GM18508 (cell line): ENCODE results near the gene KRI1.
"Not testable (repeated sequence)": the region's sequence is repeated elsewhere in the genome, so short reads cannot be mapped to it uniquely, and the experiment has no call there.

Source experiments
- ATAC-seq: cut with Tn5 transposase; IDR thresholded peaks from one replicate; pipeline ENCODE4 v1.9.1; 2021; ENCODE audit warnings: moderate number of reproducible peaks; ENCODE audit not compliant: insufficient read depth, unreplicated experiment

The KRI1 gene

DNA sequence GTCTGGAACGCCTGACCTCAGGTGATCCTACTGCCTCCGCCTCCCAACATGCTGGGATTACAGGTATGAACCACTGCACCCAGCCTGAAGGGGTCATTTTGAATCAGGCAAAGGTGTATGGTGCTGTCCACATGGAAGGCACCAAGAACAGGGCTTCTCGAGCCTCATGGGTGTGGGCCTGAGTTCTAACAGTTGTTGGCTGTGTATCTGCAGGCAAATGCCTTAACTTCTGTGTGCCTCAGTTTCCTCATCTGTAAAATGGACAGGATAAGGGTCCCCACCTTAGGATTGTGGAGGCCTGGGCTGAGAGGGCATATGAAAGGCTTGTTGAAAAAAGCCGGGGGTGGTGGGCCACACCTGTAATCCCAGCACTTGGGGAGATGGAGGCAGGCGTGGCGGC, 12.1 kb upstream of the KRI1 start:
- ATAC-seq, result no peak

GRCh38 chr19:10575011-10575716, 9.4 kb upstream of the KRI1 start:
- no peak for ATAC-seq

- no peak for ATAC-seq
These were observed 8.7 kb upstream of the KRI1 start for GRCh38 chr19:10574462-10574861.

DNA sequence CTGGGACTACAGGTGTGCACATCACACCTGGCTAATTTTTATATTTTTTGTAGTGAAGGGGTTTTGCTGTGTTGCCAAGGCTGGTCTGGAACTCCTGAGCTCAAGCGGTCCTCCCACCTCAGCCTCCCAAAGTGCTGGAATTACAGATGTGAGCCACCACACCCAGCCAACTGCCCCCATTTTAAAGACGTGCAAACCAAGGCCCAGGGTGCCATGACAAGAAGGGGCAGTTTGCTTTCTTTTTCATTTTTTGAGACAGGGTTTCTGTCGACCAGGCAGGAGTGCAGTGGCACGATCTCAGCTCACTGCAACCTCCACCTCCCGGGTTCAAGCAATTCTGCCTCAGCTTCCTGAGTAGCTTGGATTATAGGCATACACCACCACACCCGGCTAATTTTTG, 8.0 kb upstream of the KRI1 start:
- not testable (repeated sequence) for ATAC-seq

GRCh38 chr19:10568826-10569651, 3.2 kb upstream of the KRI1 start, which contains the start of gene CDKN2D:
Gene CDKN2D (minus strand): TSS chr19:10568979. CDS start chr19:10568653, 326 bp downstream.
- ATAC-seq, result peak; percentile 49

DNA sequence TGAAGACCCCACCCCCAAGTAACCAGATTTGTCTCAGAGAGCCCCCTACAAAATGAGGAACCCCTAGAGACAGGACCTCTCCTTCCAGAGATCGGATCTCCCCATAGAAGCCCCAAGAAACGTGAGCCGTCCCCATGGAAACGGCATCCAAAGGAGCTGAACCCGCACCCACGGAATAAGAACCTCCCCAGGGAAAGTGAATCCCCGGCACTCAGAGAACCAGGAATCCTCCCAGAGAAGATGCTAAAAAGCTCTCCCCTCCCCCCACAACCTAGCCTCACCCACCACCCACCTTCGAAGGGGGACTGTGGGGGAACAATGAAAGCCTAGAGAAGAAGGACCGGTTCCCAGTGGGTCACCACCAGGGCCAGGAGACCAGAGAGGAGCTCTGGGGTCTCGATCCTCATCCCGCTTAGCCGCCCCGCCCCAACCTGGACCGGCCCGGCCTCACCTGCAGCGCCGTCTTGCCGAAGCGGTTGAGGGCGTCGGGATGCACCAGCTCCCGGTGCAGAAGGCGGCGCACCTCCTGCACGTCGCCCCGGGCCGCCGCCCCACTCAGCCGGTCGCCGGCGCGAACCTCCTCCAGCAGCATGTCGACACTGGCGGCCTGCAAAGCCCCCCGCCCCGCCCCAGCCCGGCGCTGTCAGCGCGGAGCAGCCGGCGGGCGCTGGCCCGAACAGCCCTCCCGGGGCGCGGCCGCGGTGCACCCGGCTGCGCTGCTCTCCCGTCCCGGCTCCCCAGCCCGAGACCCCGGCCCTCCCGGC, 2.4 kb upstream of the KRI1 start:
- no peak for ATAC-seq

- ATAC-seq, result no peak
These were observed 1.8 kb upstream of the KRI1 start for GRCh38 chr19:10567656-10568055.

- peak; percentile 36 for ATAC-seq
These were observed 1.0 kb upstream of the KRI1 start for GRCh38 chr19:10566658-10567410.

DNA sequence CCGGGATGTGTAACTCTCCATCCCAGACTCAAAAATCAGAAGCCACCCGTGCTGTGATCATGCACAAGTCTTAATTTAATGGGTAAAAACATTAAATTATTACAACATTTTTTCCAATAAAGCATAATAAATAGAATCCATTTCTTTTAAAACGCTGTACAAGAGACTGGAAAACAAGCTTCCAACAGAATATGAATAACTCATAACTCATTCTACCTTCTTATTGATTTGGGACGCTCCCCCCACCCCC, 523 bp upstream of the KRI1 start:
- ATAC-seq, result no peak

DNA sequence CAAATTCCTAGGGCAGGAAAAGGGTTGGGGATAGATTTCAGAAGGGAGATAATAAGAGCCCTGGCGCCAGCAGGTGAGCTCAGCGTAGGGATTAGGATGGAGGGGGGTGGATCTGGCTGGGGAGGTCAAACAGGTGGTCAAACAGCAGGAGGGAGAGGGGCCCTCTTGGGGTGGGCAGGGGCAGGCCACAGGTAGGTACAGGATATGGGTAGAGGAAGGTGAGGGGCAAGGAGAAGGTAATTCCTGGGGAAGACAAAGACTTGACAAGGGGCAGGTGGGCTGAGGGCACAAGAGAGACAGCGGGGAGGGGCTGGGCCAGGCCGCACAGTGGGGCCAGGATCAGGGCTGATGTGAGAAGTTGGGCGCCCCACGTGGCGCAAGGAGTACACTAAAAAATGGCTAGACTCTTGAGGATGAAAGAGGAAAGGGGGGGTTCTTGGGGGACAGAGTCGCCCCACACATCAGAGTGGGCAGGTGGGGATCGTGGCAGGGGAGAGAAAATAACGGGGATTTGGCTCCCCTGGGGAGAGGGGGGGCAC, 713 bp downstream of the KRI1 start:
- no peak for ATAC-seq

DNA sequence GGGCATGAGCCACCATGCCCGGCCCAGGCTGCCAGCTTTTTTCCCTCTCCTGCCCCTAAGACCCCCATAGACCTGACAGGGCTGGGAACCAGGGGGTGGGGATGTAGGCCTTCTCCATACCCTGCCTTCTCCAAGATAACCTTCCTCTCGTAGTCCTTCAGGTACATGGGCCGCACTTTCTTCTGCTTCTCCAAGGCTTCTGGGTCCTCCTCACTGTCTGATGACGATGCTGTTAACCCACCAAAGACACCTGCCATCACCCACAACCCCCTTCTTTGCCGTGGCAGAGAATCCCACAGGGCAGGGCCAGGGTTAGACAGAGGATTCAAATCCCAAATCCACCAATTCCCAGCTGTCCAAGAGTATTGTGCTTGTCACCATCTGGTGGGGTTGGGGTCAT, 3.2 kb downstream of the KRI1 start:
- ATAC-seq, result no peak

DNA sequence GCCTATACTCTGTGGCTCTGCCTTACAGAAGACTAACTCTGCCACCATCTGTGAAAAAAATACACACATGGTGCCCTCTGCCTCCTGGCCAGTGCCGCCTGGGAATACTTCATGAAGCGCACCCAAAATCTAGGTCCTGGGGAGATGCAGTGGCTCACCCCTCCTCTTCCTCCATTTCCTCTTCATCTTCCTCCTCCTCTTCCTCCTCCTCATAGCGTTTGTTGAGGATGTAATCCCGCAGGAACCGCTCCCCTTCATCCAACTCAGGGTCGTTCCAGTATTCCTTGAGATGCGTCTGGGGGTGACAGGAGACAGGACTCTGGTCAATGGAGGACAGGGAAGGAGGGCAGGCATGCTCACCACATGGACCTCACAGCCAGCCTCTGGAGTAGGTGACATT, 5.7 kb downstream of the KRI1 start:
- no peak for ATAC-seq

- ATAC-seq, result no peak
These were observed 8.1 kb downstream of the KRI1 start for GRCh38 chr19:10557603-10558197.

DNA sequence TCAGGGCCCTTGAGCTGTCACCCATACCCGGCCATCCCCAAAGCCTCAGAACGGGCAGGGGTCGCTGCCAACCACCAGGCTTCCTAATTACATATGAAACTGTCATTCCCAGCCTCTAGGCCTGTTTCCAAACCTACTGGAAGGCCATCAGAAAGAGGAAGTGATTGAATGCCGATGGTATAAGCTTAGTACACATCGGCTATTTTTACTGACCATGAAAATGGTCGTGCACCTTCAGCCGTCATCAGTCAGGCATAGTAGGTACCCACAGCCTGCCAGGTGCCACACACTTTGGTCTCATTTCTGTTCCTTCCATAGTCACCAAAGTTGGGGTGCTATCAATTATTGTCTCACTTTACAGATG, 10.2 kb downstream of the KRI1 start:
- no peak for ATAC-seq

DNA sequence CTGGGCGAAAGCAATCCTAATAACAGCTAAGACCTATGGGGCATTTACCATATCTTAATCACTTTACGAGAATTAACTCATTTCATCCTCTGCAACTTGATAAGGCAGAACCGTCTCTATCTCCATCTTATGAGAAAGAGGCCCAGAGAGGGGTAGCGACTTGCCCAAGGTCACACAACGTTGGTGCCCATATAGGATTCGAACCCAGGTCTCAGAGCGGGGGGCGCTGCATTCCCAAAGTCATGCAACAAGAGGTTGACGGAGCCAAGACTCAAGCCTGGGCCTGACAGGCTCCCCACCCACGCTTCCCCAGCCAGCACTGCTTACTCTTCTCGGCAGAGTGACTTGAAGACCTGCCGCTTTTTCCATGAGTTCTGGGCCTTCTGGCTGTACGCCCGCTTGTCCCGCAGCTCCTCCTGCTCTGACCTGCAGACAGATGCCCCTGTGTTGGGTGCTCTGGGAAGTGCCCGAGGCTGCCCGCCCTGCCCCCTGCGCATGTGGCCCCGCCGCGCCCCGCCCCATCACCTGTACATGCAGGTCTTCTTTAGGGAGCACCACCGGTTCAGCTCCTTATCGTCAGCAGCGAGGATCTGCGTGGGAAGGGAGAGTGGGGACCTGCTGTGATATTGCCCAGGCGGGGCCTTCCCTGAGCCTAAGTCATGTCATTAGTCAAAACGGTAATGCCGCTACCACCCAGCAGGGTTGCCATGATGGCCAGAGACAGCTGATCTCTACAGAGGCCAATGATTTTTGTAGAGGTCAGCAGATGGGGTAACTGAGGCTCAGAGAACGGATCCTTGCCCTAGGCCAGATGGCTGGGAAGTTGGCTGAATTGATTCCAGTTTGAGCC, 10.8 kb downstream of the KRI1 start:
- no peak for ATAC-seq

GRCh38 chr19:10553943-10554381, 11.8 kb downstream of the KRI1 start:
- ATAC-seq, result no peak

- ATAC-seq, result no peak
These were observed 12.6 kb downstream of the KRI1 start for GRCh38 chr19:10553087-10553667.

DNA sequence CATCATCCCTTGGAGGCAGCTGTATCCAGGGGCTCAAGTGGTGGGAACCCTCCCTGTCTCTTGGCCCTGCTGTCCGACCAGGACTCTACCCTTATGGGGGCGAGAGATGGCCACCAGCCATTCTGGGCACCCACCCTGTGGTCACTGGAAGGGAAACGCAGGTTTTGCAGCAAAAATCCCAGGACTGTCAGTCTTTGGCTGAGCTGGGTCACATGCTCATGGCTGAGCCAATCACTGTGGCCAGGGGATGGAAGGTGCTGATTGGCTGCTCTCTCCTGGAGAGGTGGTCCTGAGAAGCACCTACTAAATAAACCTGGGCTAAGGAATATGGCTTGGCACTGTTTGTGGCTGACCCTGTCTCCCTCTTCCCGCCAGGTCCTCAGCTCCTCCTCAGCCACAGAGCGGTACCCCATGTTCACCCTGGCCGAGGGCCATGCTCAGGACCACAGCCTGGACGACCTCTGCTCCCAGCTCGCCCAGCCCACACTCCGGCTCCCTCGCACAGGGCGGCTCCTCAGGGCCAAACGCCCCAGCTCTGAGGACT, 13.2 kb downstream of the KRI1 start:
- ATAC-seq, result no peak
